HCT116 (cell line): Measurements from ENCODE around the gene FH.

Source experiments
- ELF1 ChIP-seq: IDR thresholded peaks from 2 replicates; pipeline ENCODE4 v1.6.1; 2012; ENCODE audit warnings: low read depth, borderline replicate concordance
- EZH2 ChIP-seq: fragments of 200-600 bp; sonication (generic); IDR thresholded peaks from 2 replicates; pipeline ENCODE4 v1.6.1; 2017; ENCODE audit warnings: antibody characterized with exemption, mixed run types
- POLR2A ChIP-seq: IDR thresholded peaks from 2 replicates; pipeline ENCODE4 v1.7.0; 2011; ENCODE audit warnings: borderline replicate concordance; ENCODE audit not compliant: insufficient read depth, insufficient read length; ENCODE audit errors: extremely low read depth
- TCF7L2 ChIP-seq: IDR thresholded peaks from 2 replicates; pipeline ENCODE4 v1.7.0; 2011; ENCODE audit warnings: borderline replicate concordance, inconsistent platforms; ENCODE audit not compliant: insufficient read depth, insufficient read length; ENCODE audit errors: extremely low read depth
- TF ChIP-seq, protein P1 (sequence below), 3 experiments: fragments of 200-600 bp in 1 of 3; sonication (generic) in 1 of 3; IDR thresholded peaks in 2 of 3; conservative IDR thresholded peaks in 1 of 3; 2 replicates each; pipeline ENCODE4 v1.5.1; 2012 to 2017; ENCODE audit warnings: low read depth in 2 of 3, low read length in 2 of 3, antibody characterized with exemption in 1 of 3, borderline replicate concordance in 1 of 3, control low read depth in 1 of 3, mild to moderate bottlenecking in 1 of 3, mixed read lengths in 1 of 3, mixed run types in 1 of 3, moderate library complexity in 1 of 3; ENCODE audit not compliant: insufficient read depth in 1 of 3

DNA sequence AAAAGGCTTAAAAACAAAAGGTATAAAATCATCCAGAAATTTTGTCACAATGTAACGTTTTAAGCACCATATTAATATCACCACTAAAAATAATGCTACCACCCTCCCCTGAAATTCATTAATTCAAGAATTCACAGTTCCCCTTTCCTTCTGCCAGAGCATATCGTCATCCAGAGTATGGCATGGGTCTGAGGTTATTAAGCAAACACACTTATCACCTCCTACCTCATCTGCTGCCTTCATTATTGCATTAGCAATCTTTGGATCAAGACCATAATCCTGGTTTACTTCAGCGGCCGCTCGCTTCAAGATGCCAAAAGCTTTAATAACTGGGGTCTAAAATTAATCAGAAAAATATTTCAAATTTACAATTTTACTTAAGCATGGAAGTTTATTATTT, 6.2 kb downstream of the FH start:
- TF ChIP-seq, protein P1, sequence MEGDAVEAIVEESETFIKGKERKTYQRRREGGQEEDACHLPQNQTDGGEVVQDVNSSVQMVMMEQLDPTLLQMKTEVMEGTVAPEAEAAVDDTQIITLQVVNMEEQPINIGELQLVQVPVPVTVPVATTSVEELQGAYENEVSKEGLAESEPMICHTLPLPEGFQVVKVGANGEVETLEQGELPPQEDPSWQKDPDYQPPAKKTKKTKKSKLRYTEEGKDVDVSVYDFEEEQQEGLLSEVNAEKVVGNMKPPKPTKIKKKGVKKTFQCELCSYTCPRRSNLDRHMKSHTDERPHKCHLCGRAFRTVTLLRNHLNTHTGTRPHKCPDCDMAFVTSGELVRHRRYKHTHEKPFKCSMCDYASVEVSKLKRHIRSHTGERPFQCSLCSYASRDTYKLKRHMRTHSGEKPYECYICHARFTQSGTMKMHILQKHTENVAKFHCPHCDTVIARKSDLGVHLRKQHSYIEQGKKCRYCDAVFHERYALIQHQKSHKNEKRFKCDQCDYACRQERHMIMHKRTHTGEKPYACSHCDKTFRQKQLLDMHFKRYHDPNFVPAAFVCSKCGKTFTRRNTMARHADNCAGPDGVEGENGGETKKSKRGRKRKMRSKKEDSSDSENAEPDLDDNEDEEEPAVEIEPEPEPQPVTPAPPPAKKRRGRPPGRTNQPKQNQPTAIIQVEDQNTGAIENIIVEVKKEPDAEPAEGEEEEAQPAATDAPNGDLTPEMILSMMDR (IDR thresholded peaks at IDR 0.05 in 2 of 3, conservative IDR thresholded peaks at IDR 0.05 in 1 of 3; ENCODE audit: borderline replicate concordance in 1 of 3, insufficient read depth in 1 of 3, low read depth in 2 of 3, low read length in 2 of 3), result no peak
- TF ChIP-seq EZH2 (no peak), ELF1 (no peak), TCF7L2 (no peak), POLR2A (no peak)
